H54 (cell line): ENCODE results near the gene SIGLEC10.

Experiments
- DNase-seq: peaks from one replicate; pipeline ENCODE4 v3.0.0; 2011; ENCODE audit warnings: low spot score, mixed read lengths; ENCODE audit not compliant: insufficient read length
- FAIRE-seq: peaks from 3 replicates; lab custom pipeline; 2011; peaks lifted over from hg19 to GRCh38; lab: Jason Lieb, UNC
- POLR2A ChIP-seq: IDR thresholded peaks from 2 replicates; pipeline ENCODE4 v1.6.1; 2011; ENCODE audit warnings: low read depth, mild to moderate bottlenecking, low read length

The SIGLEC10 gene

GRCh38 chr19:51371186-51371690 is 46.2 kb downstream of the SIGLEC10 start:
- no peak for TF ChIP-seq POLR2A
- FAIRE-seq (no peak), DNase-seq (no peak)

- no peak for TF ChIP-seq POLR2A
- no peak for FAIRE-seq
- DNase-seq: no peak
Measured at GRCh38 chr19:51370230-51370629, 47.2 kb downstream of the SIGLEC10 start.

- DNase-seq (no peak), FAIRE-seq (no peak)
- no peak for TF ChIP-seq POLR2A
Measured at GRCh38 chr19:51368366-51369282, 48.8 kb downstream of the SIGLEC10 start, which contains the start of gene CLDND2. Gene CLDND2 (minus strand): TSS chr19:51369003. CDS start chr19:51368577, 426 bp downstream.

GRCh38 chr19:51367565-51368365 is 49.7 kb downstream of the SIGLEC10 start:
- TF ChIP-seq POLR2A: peak; percentile 83
- DNase-seq: peak; percentile 77
- FAIRE-seq: no peak

GRCh38 chr19:51367255-51367564 is 50.2 kb downstream of the SIGLEC10 start:
- DNase-seq (no peak), FAIRE-seq (no peak)
- peak; percentile 30; the same call in 1 of the 2 replicates for TF ChIP-seq POLR2A

- 0 out of 2 replicates have a peak, but pooled peaks have one; percentile 4 for TF ChIP-seq POLR2A
- DNase-seq: peak; percentile 78
- no peak for FAIRE-seq
Measured at GRCh38 chr19:51366389-51367254, 50.8 kb downstream of the SIGLEC10 start.

GRCh38 chr19:51365965-51366388 is 51.5 kb downstream of the SIGLEC10 start, which contains the start of gene ETFB:
Gene ETFB (minus strand): TSS chr19:51366388. CDS start chr19:51366326, 62 bp downstream.
- FAIRE-seq (no peak), DNase-seq (no peak)
- peak; percentile 60 for TF ChIP-seq POLR2A

GRCh38 chr19:51365211-51365964 is 52.1 kb downstream of the SIGLEC10 start:
- TF ChIP-seq POLR2A: no peak
- FAIRE-seq: no peak
- no peak for DNase-seq

GRCh38 chr19:51364200-51365106 is 53.0 kb downstream of the SIGLEC10 start:
- no peak for FAIRE-seq
- TF ChIP-seq POLR2A: no peak
- no peak for DNase-seq

GRCh38 chr19:51361239-51361638 is 56.2 kb downstream of the SIGLEC10 start:
- no peak for TF ChIP-seq POLR2A
- no peak for FAIRE-seq
- DNase-seq: no peak
